K562 (cell line): ENCODE data around the gene SLC4A2. TPM values are rescaled to one million over a fixed set of nuclear protein-coding genes. Genes with fewer than 3 reads are reported as not detected.

Experiments
- CCAR2 ChIP-seq: fragments of 200-400 bp; formaldehyde crosslinking; IDR thresholded peaks from 2 replicates; pipeline ENCODE4 v1.6.1; 2017; ENCODE audit warnings: mild to moderate bottlenecking, low read depth, low read length
- DACH1 ChIP-seq: fragments of 450-650 bp; IDR thresholded peaks from 2 replicates; pipeline ENCODE4 v1.6.1; 2018; ENCODE audit not compliant: partially characterized antibody
- DDX20 ChIP-seq: fragments of 450-650 bp; IDR thresholded peaks from 2 replicates; pipeline ENCODE4 v1.6.1; 2016; ENCODE audit warnings: missing genetic modification characterization, low read depth, mild to moderate bottlenecking, missing compliant biosample characterization, moderate library complexity
- GATAD2B ChIP-seq: fragments of 450-650 bp; IDR thresholded peaks from 2 replicates; pipeline ENCODE4 v1.6.1; 2017; ENCODE audit warnings: mild to moderate bottlenecking, borderline replicate concordance
- HMG20B ChIP-seq: fragments of 250-450 bp; sonication (Bioruptor Pico); IDR thresholded peaks from 2 replicates; pipeline ENCODE4 v1.5.0; 2021; ENCODE audit warnings: mild to moderate bottlenecking
- KLF1 ChIP-seq: fragments of 450-650 bp; IDR thresholded peaks from 2 replicates; pipeline ENCODE4 v1.6.1; 2016; ENCODE audit warnings: missing genetic modification characterization, missing compliant biosample characterization
- LCOR ChIP-seq: sonication (generic); formaldehyde crosslinking; IDR thresholded peaks from 2 replicates; pipeline ENCODE4 v1.8.0; 2022; ENCODE audit warnings: mild to moderate bottlenecking, missing genetic modification reagents
- MAFK ChIP-seq: IDR thresholded peaks from 2 replicates; pipeline ENCODE4 v1.6.1; 2011; ENCODE audit warnings: low read length, improper control_type of control experiment
- MCM7 ChIP-seq, 2 experiments: fragments of 450-650 bp; IDR thresholded peaks; 2 replicates each; pipeline ENCODE4 v1.6.1; 2016 to 2018
- NR1H2 ChIP-seq: sonication (generic); formaldehyde crosslinking; IDR thresholded peaks from 2 replicates; pipeline ENCODE4 v1.4.0; 2020; ENCODE audit warnings: mild to moderate bottlenecking, missing genetic modification reagents
- NRF1 ChIP-seq, 2 experiments: fragments of 450-650 bp; IDR thresholded peaks in 1 of 2; conservative IDR thresholded peaks in 1 of 2; 2 replicates each; pipeline ENCODE4 v1.6.1; 2014; ENCODE audit warnings: mild to moderate bottlenecking in 2 of 2
- PHTF2 ChIP-seq: fragments of 250-450 bp; sonication (Bioruptor Pico); IDR thresholded peaks from 2 replicates; pipeline ENCODE4 v1.5.0; 2021; ENCODE audit warnings: mild to moderate bottlenecking
- POLR3G ChIP-seq: IDR thresholded peaks from 2 replicates; pipeline ENCODE4 v1.6.1; 2011; ENCODE audit not compliant: insufficient read length, insufficient replicate concordance; ENCODE audit errors: extremely low read depth
- RBM39 ChIP-seq: fragments of 200-400 bp; formaldehyde crosslinking; optimal IDR thresholded peaks from 2 replicates; pipeline ENCODE3; 2018; ENCODE audit warnings: low read depth, low read length
- SIRT6 ChIP-seq: IDR thresholded peaks from one replicate; pipeline ENCODE4 v1.6.1; 2012; ENCODE audit warnings: low read depth, mild to moderate bottlenecking, control low read depth, inconsistent platforms, low read length, moderate library complexity
- SMARCB1 ChIP-seq: IDR thresholded peaks from 2 replicates; pipeline ENCODE4 v1.6.1; 2011; ENCODE audit warnings: improper control_type of control experiment, low read depth; ENCODE audit not compliant: insufficient read length
- SMC3 ChIP-seq: conservative IDR thresholded peaks from 2 replicates; pipeline ENCODE4 v1.6.1; 2011; ENCODE audit warnings: low read depth, low read length, improper control_type of control experiment; ENCODE audit not compliant: insufficient read depth
- TCFL5 ChIP-seq: fragments of 250-450 bp; sonication (Bioruptor Pico); conservative IDR thresholded peaks from 2 replicates; pipeline ENCODE4 v1.6.1; 2021; ENCODE audit warnings: mild to moderate bottlenecking, moderate library complexity, matching md5 sums
- TOE1 ChIP-seq, 2 experiments: fragments of 450-650 bp in 1 of 2; sonication (generic) in 1 of 2; formaldehyde crosslinking in 1 of 2; IDR thresholded peaks; 2 replicates each; pipeline versions ENCODE4 v1.7.1 to v1.8.0; 2016 to 2022; ENCODE audit warnings: borderline replicate concordance in 2 of 2, mild to moderate bottlenecking in 2 of 2, antibody characterized with exemption in 1 of 2, inconsistent platforms in 1 of 2, low read depth in 1 of 2, missing genetic modification reagents in 1 of 2, moderate library complexity in 1 of 2
- ZFP36 ChIP-seq: fragments of 150-350 bp; IDR thresholded peaks from 2 replicates; pipeline ENCODE4 v1.6.1; 2018; ENCODE audit warnings: low read length, low read depth; ENCODE audit not compliant: partially characterized antibody
- ZNF239 ChIP-seq: fragments of 250-450 bp; sonication (Bioruptor Pico); IDR thresholded peaks from 2 replicates; pipeline ENCODE4 v1.4.0; 2020; ENCODE audit warnings: mild to moderate bottlenecking
- polyA plus RNA-seq, 8 experiments: library from polyadenylated mRNA; depleted of rRNA in 4 of 8; stranded (reverse) in 5 of 8; unstranded in 3 of 8; fragments of >200 nt; fragmentation: Nextera tagmentation in 2 of 8; fragmentation: Illumina TruSeq in 1 of 8; extraction: Ambion mirVana in 2 of 8; extraction: Trizol in 1 of 8; gene quantifications; 2 replicates each; pipeline versions ENCODE4 v1.2.1 to v1.2.3, GENCODE V29; 2011 to 2014; ENCODE audit warnings: inconsistent platforms in 1 of 8, missing spikeins in 1 of 8
- total RNA-seq, 7 experiments: library from RNA; depleted of rRNA in 6 of 7; stranded (reverse); fragments of >200 nt in 6 of 7; fragmentation: Illumina TruSeq in 2 of 7; extraction: Trizol in 2 of 7; gene quantifications; 2 replicates each; pipeline versions ENCODE4 v1.2.1 to v1.2.3, GENCODE V29; 2011 to 2021; ENCODE audit warnings: low replicate concordance in 1 of 7
- TF ChIP-seq, protein P1 (sequence below), 2 experiments: fragments of 450-650 bp; conservative IDR thresholded peaks; 2 replicates each; pipeline ENCODE4 v1.6.1; 2017; ENCODE audit warnings: mild to moderate bottlenecking in 2 of 2, moderate library complexity in 2 of 2
- TF ChIP-seq, protein P2 (sequence below), 2 experiments: IDR thresholded peaks in 1 of 2; conservative IDR thresholded peaks in 1 of 2; 2 replicates each; pipeline ENCODE4 v1.6.1; 2016; ENCODE audit warnings: low read depth in 2 of 2, mild to moderate bottlenecking in 1 of 2, missing compliant biosample characterization in 1 of 2, missing genetic modification characterization in 1 of 2, moderate library complexity in 1 of 2
- TF ChIP-seq, protein P3 (sequence below): fragments of 450-650 bp; IDR thresholded peaks from one replicate; pipeline ENCODE4 v1.6.1; 2018; ENCODE audit warnings: mild to moderate bottlenecking, moderate library complexity; ENCODE audit not compliant: partially characterized antibody

Gene SLC4A2
- total and polyA plus RNA-seq, 9 of the 15 experiments (the other 6 are each of a cell fraction or from before 2014, with no cell fraction given) = 11.4 to 375 (median 130) TPM

DNA sequence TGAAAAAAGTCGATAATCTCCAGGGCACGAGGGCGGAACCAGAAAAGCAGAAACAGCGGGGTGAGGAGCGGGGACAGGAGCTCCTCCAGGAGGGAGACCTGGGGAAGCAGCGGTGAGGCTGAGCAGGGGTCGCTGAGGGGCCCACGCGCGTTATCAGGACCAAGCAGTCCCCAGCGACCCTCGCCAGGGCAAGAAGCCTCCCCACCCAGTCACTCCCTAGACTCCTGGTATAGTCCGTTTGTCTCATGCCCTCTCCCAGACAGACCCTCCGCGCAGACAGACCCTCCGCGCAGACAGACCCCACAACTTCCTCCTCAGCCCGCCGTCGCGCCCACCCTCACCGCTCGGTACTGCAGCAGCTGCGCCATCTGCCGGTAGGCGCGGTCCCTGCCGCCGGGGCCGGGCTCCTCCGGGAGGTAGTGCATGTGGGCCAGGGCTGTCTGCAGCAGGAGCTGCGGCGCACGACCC lies 41.4 kb upstream of the SLC4A2 start (continued):
- TF ChIP-seq RBM39 = no peak
- TF ChIP-seq SIRT6 = no peak
- TF ChIP-seq NRF1 (conservative IDR thresholded peaks at IDR 0.05 in 1 of 2, IDR thresholded peaks at IDR 0.05 in 1 of 2) = peak; percentile 41 to 55; a peak in 2 of 4 replicates
- TF ChIP-seq DACH1 = peak; percentile 10
- TF ChIP-seq POLR3G = no peak
- TF ChIP-seq ZFP36 = no peak
- TF ChIP-seq PHTF2 = no peak
- TF ChIP-seq MAFK = no peak
- no peak for TF ChIP-seq MCM7 (IDR thresholded peaks at IDR 0.05)
- peak; percentile 74 for TF ChIP-seq SMARCB1
- TF ChIP-seq TCFL5 (CRISPR knock-in tag) = no peak
- TF ChIP-seq KLF1 (tag) = 0 out of 2 replicates have a peak, but pooled peaks have one; percentile 29
- peak; percentile 52; the same call in 1 of the 2 replicates for TF ChIP-seq LCOR (CRISPR knock-in tag)
- TF ChIP-seq, protein P1, sequence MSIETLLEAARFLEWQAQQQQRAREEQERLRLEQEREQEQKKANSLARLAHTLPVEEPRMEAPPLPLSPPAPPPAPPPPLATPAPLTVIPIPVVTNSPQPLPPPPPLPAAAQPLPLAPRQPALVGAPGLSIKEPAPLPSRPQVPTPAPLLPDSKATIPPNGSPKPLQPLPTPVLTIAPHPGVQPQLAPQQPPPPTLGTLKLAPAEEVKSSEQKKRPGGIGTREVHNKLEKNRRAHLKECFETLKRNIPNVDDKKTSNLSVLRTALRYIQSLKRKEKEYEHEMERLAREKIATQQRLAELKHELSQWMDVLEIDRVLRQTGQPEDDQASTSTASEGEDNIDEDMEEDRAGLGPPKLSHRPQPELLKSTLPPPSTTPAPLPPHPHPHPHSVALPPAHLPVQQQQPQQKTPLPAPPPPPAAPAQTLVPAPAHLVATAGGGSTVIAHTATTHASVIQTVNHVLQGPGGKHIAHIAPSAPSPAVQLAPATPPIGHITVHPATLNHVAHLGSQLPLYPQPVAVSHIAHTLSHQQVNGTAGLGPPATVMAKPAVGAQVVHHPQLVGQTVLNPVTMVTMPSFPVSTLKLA (conservative IDR thresholded peaks at IDR 0.05) = peak; percentile 58 to 82; a peak in 3 of 4 replicates
- TF ChIP-seq, protein P2, sequence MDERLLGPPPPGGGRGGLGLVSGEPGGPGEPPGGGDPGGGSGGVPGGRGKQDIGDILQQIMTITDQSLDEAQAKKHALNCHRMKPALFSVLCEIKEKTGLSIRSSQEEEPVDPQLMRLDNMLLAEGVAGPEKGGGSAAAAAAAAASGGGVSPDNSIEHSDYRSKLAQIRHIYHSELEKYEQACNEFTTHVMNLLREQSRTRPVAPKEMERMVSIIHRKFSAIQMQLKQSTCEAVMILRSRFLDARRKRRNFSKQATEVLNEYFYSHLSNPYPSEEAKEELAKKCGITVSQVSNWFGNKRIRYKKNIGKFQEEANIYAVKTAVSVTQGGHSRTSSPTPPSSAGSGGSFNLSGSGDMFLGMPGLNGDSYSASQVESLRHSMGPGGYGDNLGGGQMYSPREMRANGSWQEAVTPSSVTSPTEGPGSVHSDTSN (CRISPR knock-in tag; IDR thresholded peaks at IDR 0.05; ENCODE audit: low read depth) = no peak
- TF ChIP-seq, protein P2 (tag; conservative IDR thresholded peaks at IDR 0.05; ENCODE audit: low read depth) = no peak
- no peak; the same call in 1 of the 2 replicates for TF ChIP-seq NR1H2 (CRISPR knock-in tag)
- peak; percentile 85 for TF ChIP-seq SMC3
- peak; percentile 94 for TF ChIP-seq GATAD2B
- TF ChIP-seq HMG20B (CRISPR knock-in tag) = no peak
- TF ChIP-seq, protein P3, sequence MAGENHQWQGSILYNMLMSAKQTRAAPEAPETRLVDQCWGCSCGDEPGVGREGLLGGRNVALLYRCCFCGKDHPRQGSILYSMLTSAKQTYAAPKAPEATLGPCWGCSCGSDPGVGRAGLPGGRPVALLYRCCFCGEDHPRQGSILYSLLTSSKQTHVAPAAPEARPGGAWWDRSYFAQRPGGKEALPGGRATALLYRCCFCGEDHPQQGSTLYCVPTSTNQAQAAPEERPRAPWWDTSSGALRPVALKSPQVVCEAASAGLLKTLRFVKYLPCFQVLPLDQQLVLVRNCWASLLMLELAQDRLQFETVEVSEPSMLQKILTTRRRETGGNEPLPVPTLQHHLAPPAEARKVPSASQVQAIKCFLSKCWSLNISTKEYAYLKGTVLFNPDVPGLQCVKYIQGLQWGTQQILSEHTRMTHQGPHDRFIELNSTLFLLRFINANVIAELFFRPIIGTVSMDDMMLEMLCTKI = no peak
- TF ChIP-seq ZNF239 (CRISPR knock-in tag) = no peak
- peak; percentile 85 for TF ChIP-seq TOE1 (IDR thresholded peaks at IDR 0.05; ENCODE audit: borderline replicate concordance)
- no peak for TF ChIP-seq TOE1 (CRISPR knock-in tag; IDR thresholded peaks at IDR 0.05; ENCODE audit: borderline replicate concordance, low read depth)
- no peak for TF ChIP-seq CCAR2
- TF ChIP-seq DDX20 = no peak
